Activated CD8-positive, alpha-beta memory T cell treated with anti-CD3 and anti-CD28 coated beads, Interleukin-2, amount 10 ng/mL, durations not matched to agents 7 days and 5 days (primary cell): Measurements from ENCODE around the gene SERHL2. TPM values are rescaled to one million over a fixed set of nuclear protein-coding genes. Genes with fewer than 3 reads are reported as not detected.
A peak's percentile ranks its signal among the peaks of the same experiment; 100 is the strongest.
"Not testable (repeated sequence)": the region's sequence is repeated elsewhere in the genome, so short reads cannot be mapped to it uniquely, and the experiment has no call there.

Source experiments
- ATAC-seq: fragments of 150-1000 bp; cut with Tn5 transposase; one replicate; pipeline ENCODE4 v1.10.0; 2021; ENCODE audit warnings: moderate library complexity
- CTCF ChIA-PET: fragments of 350-600 bp; sonication (Branson Sonifier 250); formaldehyde crosslinking; loops from one replicate; lab custom pipeline; 2021; ENCODE audit warnings: antibody characterized with exemption; lab: Charles Lee
- DNase-seq: peaks from one replicate; pipeline ENCODE4 v3.0.0-alpha.2; 2020
- H3K27ac Mint-ChIP-seq: one replicate; pipeline ENCODE4 v1.8.0; 2021; ENCODE audit warnings: mild to moderate bottlenecking, mixed read lengths
- H3K27me3 Mint-ChIP-seq: one replicate; pipeline ENCODE4 v1.8.0; 2021; ENCODE audit warnings: mixed read lengths
- H3K36me3 Mint-ChIP-seq: one replicate; pipeline ENCODE4 v1.8.0; 2021; ENCODE audit warnings: mild to moderate bottlenecking, mixed read lengths
- H3K4me1 Mint-ChIP-seq: one replicate; pipeline ENCODE4 v1.8.0; 2021; ENCODE audit warnings: mixed read lengths
- H3K4me3 Mint-ChIP-seq: one replicate; pipeline ENCODE4 v1.8.0; 2021; ENCODE audit warnings: mild to moderate bottlenecking, moderate library complexity, mixed read lengths
- H3K9me3 Mint-ChIP-seq: one replicate; pipeline ENCODE4 v1.8.0; 2022; ENCODE audit warnings: low read depth, mixed read lengths
- total RNA-seq, 2 experiments: library from RNA; stranded (reverse); gene quantifications; one replicate each; pipeline ENCODE4 v1.2.3, GENCODE V29; 2021

SERHL2 gene
- total RNA-seq, 2 experiments from 2014 or later: 1.4 to 3.5 TPM

DNA sequence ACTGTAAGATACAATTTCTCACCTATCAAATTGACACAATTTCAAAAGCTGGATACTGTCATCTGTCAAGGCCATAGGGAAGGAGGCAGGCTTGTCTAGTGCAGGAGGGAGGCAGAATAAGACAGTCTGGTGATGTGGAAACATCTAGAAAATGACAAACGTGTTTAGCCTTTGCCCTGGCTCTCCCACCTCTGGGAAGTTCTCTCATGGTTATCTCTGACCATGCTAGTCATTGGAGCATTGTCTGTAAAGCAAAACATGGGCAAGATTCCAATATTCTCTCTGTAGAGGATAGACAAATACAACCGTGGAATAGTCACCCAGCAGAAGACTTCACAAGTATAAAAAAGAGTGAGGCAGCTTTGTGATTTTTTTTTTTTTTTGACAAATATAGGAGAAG is 9.1 kb upstream of the SERHL2 start:
- Mint-ChIP-seq H3K4me3 (no peak overlapping the region), H3K27ac (no peak overlapping the region), H3K4me1 (peaks cover 4% of the 10 kb centered on the region), H3K9me3 (no peaks in the 10 kb centered on the region), H3K36me3 (no peaks in the 10 kb centered on the region), H3K27me3 (peaks cover 2% of the 10 kb centered on the region)
- CTCF ChIA-PET: interaction anchor here (1.8 to 2.3 kb wide), 2 partner anchors 11 to 16 kb away, joined by 5 to 7 read pairs; no protein-coding TSS in a partner anchor
- ATAC-seq (no peak), DNase-seq (no peak)

DNA sequence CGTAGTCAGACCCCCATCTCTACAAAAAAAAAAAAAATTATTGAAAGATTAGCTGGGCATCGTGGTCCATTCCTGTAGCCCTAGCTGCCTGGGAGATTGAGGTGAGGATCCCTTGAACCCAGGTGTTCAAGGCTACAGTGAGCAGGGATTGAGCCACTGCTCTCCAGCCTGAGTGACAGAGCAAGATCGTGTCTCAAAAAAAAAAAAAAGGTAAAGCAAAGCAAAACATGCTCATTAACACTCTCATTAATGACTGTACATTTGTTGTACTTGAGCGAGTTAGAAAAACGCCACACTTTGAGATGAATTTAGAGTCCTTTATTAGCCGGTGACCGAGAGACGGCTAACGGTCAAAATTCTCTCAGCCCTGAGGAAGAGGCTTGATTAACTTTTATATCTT is 6.2 kb upstream of the SERHL2 start:
- Mint-ChIP-seq H3K27me3 (peaks cover 2% of the 10 kb centered on the region), H3K4me3 (no peak overlapping the region), H3K4me1 (peaks cover 16% of the 10 kb centered on the region), H3K9me3 (no peaks in the 10 kb centered on the region), H3K36me3 (no peaks in the 10 kb centered on the region), H3K27ac (no peak overlapping the region)
- ATAC-seq (no peak), DNase-seq (no peak)
- CTCF ChIA-PET: no interaction called here

GRCh38 chr22:42548126-42548525 is 5.6 kb upstream of the SERHL2 start:
- peaks cover 18% of the 10 kb centered on the region for H3K4me1 Mint-ChIP-seq
- H3K27ac Mint-ChIP-seq, CTCF ChIA-PET, H3K36me3 Mint-ChIP-seq, H3K4me3 Mint-ChIP-seq, H3K27me3 Mint-ChIP-seq, DNase-seq, ATAC-seq, H3K9me3 Mint-ChIP-seq: not testable (repeated sequence)

DNA sequence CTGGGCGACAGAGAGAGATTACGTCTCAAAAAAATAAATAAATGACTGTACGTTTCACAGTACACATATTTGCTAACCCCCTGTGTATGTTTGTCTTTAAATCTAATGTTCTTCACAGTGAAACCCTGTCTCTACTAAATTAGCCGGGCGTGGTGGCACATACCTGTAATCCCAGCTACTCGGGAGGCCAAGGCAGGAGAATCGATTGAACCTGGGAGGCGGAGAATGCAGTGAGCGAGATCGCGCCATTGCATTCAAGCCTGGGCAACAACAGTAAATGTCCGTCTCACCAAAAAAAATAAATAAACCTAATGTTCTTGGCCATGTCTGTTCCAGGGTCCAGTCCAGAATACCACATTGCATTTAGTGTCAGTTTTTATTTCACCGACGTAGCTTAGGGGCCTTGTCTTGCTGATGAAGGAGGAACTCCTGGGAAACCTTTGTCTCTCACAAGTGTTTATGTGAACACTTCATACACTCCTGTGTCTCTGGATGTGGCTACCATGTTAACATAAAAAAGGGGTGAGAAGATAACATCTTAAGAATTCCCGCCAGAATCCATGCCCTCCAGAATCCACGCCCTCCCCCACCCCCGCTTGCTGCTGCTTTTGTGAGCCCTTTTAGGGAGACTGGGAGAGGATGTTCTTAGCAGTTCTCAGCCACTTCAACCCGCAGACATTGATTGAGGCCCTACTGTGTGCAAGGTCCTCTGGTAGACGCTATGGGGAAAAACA is 5.0 kb upstream of the SERHL2 start:
- CTCF ChIA-PET: no interaction called here
- no peaks in the 10 kb centered on the region for H3K9me3 Mint-ChIP-seq
- H3K27ac Mint-ChIP-seq: no peak overlapping the region
- DNase-seq (no peak), ATAC-seq (no peak)
- no peak overlapping the region for H3K4me3 Mint-ChIP-seq
- H3K4me1 Mint-ChIP-seq: peaks cover 21% of the 10 kb centered on the region
- peaks cover 2% of the 10 kb centered on the region for H3K27me3 Mint-ChIP-seq
- no peaks in the 10 kb centered on the region for H3K36me3 Mint-ChIP-seq

GRCh38 chr22:42549331-42550060 is 4.3 kb upstream of the SERHL2 start:
- CTCF ChIA-PET: interaction anchor here (1.0 to 1.3 kb wide), 2 partner anchors 12 to 16 kb away, joined by 3 read pairs; no protein-coding TSS in a partner anchor

GRCh38 chr22:42552294-42552647 is 1.5 kb upstream of the SERHL2 start:
- not testable (repeated sequence) for H3K27me3 Mint-ChIP-seq, ATAC-seq, H3K36me3 Mint-ChIP-seq, DNase-seq, H3K9me3 Mint-ChIP-seq
- peak overlapping the region; percentile 64 for H3K4me3 Mint-ChIP-seq
- CTCF ChIA-PET: interaction anchor here (0.7 to 1.7 kb wide), 2 partner anchors 16 to 19 kb away, joined by 3 to 13 read pairs; no protein-coding TSS in a partner anchor
- peak overlapping the region; percentile 90 for H3K27ac Mint-ChIP-seq
- H3K4me1 Mint-ChIP-seq: peaks cover 25% of the 10 kb centered on the region

More at GRCh38 chr22:42549331-42550060, 4.3 kb upstream of the SERHL2 start:
- peaks cover 2% of the 10 kb centered on the region for H3K27me3 Mint-ChIP-seq
- no peak for DNase-seq
- H3K4me1 Mint-ChIP-seq: peaks cover 25% of the 10 kb centered on the region
- H3K9me3 Mint-ChIP-seq: no peaks in the 10 kb centered on the region
- no peak for ATAC-seq
- H3K27ac Mint-ChIP-seq: no peak overlapping the region
- H3K36me3 Mint-ChIP-seq: no peaks in the 10 kb centered on the region
- H3K4me3 Mint-ChIP-seq: no peak overlapping the region

- Mint-ChIP-seq H3K27me3 (no peaks in the 10 kb centered on the region), H3K4me1 (peaks cover 2% of the 10 kb centered on the region), H3K4me3 (no peak overlapping the region), H3K36me3 (peaks cover 4% of the 10 kb centered on the region), H3K27ac (no peak overlapping the region), H3K9me3 (no peaks in the 10 kb centered on the region)
- CTCF ChIA-PET: interaction anchor here (2.1 kb wide), 1 partner anchor 15 kb away, joined by 7 read pairs; no protein-coding TSS in a partner anchor
- DNase-seq (no peak), ATAC-seq (no peak)
Measured at GRCh38 chr22:42560381-42560780, 6.6 kb downstream of the SERHL2 start.

GRCh38 chr22:42560781-42561180 is 7.0 kb downstream of the SERHL2 start:
- CTCF ChIA-PET: interaction anchor here (0.9 to 2.1 kb wide), 2 partner anchors 16 to 529 kb away, joined by 3 to 7 read pairs; no protein-coding TSS in a partner anchor
- ATAC-seq (peak; percentile 63), DNase-seq (no peak)
- Mint-ChIP-seq H3K9me3 (no peaks in the 10 kb centered on the region), H3K36me3 (peaks cover 4% of the 10 kb centered on the region), H3K4me1 (peaks cover 2% of the 10 kb centered on the region), H3K4me3 (no peak overlapping the region), H3K27ac (peak overlapping the region; percentile 44), H3K27me3 (no peaks in the 10 kb centered on the region)

DNA sequence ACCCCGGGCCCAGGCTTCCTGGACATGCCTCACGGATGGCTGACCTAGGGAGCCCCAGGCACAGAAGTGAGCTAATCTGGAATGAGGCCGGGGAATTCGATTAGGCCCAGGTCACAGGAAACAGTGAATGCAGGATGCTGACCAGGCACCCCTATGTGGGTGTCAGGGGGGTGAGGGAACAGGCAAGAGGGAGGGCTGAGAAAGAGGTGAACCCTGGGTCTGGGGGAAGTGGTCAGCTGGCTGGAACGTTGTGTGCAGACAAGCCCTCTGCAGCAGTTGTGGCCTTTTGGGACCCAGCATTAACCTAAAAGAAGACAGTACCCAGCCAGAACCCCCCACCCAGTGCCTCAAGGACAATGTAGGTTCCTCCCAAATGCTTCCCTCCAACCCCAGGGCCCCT is 8.1 kb downstream of the SERHL2 start:
- H3K4me1 Mint-ChIP-seq: peaks cover 2% of the 10 kb centered on the region
- no peak overlapping the region for H3K4me3 Mint-ChIP-seq
- no peaks in the 10 kb centered on the region for H3K27me3 Mint-ChIP-seq
- no peak overlapping the region for H3K27ac Mint-ChIP-seq
- H3K36me3 Mint-ChIP-seq: peaks cover 4% of the 10 kb centered on the region
- no peaks in the 10 kb centered on the region for H3K9me3 Mint-ChIP-seq
- ATAC-seq (no peak), DNase-seq (no peak)
- CTCF ChIA-PET: no interaction called here

DNA sequence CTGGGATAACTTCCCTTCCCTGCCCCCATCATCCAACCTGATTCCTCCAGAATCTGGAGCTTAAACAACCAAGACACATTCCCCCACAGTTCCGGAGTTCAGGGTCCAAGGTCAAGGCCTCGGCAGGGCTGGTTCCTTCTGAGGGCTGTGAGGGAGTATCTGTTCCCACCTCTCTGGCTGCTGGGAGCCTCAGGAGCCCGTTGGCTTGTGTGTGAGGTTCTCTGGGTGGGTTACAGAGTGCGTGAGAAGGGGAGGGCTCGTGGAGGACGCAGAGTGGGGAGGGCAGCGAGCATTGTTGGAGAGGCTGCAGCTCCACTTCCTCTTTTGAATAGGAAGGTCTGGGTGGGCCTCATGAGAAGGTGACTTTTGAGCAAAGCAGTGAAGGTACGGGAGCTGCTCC is 8.5 kb downstream of the SERHL2 start:
- H3K4me1 Mint-ChIP-seq: peaks cover 2% of the 10 kb centered on the region
- H3K27ac Mint-ChIP-seq: no peak overlapping the region
- no peaks in the 10 kb centered on the region for H3K27me3 Mint-ChIP-seq
- CTCF ChIA-PET: interaction anchor here (0.5 kb wide), 1 partner anchor 127 kb away, joined by 3 read pairs; no protein-coding TSS in a partner anchor
- peaks cover 4% of the 10 kb centered on the region for H3K36me3 Mint-ChIP-seq
- ATAC-seq (no peak), DNase-seq (no peak)
- H3K4me3 Mint-ChIP-seq: no peak overlapping the region
- no peaks in the 10 kb centered on the region for H3K9me3 Mint-ChIP-seq

GRCh38 chr22:42562684-42563083 is 8.9 kb downstream of the SERHL2 start:
- ATAC-seq (no peak), DNase-seq (no peak)
- Mint-ChIP-seq H3K9me3 (no peaks in the 10 kb centered on the region), H3K4me3 (no peak overlapping the region), H3K36me3 (peaks cover 4% of the 10 kb centered on the region), H3K4me1 (peaks cover 2% of the 10 kb centered on the region), H3K27me3 (no peaks in the 10 kb centered on the region), H3K27ac (no peak overlapping the region)
- CTCF ChIA-PET: interaction anchor here (0.5 kb wide), 1 partner anchor 127 kb away, joined by 3 read pairs; no protein-coding TSS in a partner anchor

- H3K27me3 Mint-ChIP-seq, DNase-seq, H3K4me1 Mint-ChIP-seq, H3K9me3 Mint-ChIP-seq, H3K36me3 Mint-ChIP-seq, H3K4me3 Mint-ChIP-seq, H3K27ac Mint-ChIP-seq, CTCF ChIA-PET, ATAC-seq: not testable (repeated sequence)
Measured at GRCh38 chr22:42563943-42564342, 10.2 kb downstream of the SERHL2 start.

DNA sequence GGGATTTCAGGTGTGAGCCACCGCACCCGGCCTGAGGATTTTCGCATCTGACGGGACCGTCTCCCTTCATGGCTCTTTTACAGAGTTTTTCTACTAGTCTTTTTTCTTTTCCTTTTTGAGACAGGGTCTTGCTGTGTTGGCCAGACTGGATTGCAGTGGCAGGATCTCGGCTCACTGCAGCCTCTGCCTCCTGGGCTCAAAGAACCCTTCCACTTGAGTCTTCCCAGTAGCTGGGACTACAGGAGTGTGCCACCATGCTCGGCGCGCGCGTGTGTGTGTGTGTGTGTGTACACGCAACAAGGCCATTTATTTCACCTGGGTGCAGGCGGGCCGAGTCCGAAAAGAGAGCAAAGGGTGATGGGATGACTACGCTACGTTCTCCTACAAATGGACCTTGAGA is 10.9 kb downstream of the SERHL2 start:
- CTCF ChIA-PET: no interaction called here
- Mint-ChIP-seq H3K27me3 (no peaks in the 10 kb centered on the region), H3K4me3 (no peak overlapping the region), H3K4me1 (peaks cover 2% of the 10 kb centered on the region), H3K36me3 (peaks cover 4% of the 10 kb centered on the region), H3K9me3 (no peaks in the 10 kb centered on the region), H3K27ac (no peak overlapping the region)
- ATAC-seq (no peak), DNase-seq (no peak)
